NCI-H2081 treated with DMSO at 0.1 percent for 48 hours (cell line): Measurements from ENCODE around the gene NEO1.
"Not testable (repeated sequence)": the region's sequence is repeated elsewhere in the genome, so short reads cannot be mapped to it uniquely, and the experiment has no call there.

Source experiments
- DNase-seq: peaks from one replicate; lab custom pipeline; 2025; lab: John Stamatoyannopoulos, UW

The NEO1 gene

DNA sequence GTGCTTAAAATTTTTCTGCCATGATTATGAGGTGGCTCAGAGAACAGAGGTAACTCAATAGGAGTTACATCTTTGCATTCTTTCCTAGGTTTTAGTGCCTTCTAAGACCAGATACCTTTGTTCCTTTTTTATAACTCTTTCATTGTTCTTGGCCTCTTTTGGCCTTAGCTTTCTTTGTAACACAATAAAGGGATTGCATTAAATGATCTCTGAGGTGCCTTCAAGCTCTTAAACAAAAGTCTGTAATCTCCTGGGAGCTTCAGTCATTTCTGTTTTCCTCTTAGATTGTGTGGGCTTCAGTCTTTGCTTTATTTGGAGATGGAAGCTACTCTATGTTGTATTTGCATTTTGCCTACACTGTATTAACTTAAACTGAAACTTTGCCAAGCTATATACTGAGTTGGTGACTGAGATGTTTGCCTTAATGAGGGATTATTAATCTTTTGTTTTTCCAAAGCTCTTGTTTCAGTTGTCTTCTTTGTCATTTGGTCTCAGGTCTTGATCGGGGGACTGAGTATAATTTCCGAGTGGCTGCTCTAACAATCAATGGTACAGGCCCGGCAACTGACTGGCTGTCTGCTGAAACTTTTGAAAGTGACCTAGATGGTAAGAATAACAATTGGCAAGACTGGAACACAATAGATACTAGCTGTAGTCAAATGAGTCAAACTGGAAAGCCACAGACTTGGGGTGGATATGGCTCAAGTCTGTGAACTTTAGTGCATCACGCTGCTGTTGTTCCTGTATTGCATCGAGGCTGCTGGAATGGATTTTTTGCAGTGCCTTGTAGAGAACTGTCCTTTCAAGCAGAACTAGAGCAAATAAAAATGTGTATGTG lies 206.2 kb downstream of the NEO1 start:
- no peak for DNase-seq

DNA sequence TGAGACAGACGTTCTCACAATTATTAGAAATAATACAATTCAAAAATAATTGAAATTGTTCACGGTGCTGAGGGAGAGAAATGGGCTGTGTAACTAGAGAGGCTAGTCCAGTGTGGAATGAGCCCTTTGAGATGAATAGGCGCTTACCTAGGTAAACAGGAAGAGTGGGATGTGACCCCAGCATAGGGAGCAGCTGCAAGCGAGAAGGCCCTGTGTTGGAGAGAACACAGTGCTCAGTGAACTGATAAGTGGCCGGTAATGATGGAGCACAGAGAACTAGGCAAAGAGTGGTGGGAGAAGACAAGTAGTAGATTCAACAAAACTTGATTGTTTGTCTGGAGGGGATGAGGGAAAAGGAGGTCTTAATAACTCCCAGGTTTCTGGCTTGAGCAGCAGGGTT lies 212.6 kb downstream of the NEO1 start:
- DNase-seq: no peak

DNA sequence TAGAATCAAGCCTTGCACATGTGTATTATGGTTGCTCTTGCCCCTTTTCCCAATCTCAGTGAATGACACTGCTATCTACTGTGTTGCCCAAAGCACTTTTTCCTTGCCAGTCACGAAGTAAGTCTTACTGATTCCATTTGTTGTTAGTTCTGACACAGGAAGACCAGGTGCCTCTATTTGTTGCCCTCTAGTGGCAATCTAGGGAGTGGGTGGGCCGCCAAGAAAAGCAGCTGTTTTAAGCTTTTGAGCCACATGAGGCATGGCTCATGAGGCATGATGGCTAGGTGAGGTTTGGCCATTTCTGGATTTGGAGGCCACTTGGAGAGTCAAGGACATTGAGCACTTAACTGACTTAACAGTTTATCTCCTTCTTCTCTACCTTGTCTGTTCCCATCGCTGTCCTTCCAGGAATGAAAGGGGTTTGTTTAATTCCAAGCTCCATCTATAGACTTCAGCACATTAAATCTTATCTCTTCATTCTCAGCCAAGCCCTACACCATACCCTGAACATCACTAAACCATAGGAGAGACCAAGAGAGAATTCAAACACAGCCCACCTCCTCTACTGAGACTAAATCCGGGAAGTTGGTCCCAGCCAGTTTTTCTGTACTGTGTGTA lies 213.4 kb downstream of the NEO1 start:
- no peak for DNase-seq

DNA sequence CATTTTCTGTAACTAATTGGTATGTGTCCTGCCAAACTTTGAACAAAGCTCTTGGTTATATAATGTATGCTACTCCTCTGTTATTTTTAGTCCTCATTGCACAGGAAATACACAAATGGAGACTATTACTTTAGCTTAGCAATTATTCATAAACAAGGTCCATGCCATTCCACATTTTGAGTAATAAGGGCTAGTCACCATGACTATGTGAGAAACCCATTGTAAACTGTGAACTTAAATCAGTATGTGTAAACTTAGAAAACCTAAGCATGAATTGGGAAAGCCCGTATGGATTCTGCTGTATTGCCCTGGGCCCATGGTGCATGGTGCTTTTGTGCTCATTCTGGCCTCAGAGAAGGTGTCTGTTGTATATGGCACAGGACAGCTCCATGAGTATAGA lies 216.2 kb downstream of the NEO1 start:
- no peak for DNase-seq

DNA sequence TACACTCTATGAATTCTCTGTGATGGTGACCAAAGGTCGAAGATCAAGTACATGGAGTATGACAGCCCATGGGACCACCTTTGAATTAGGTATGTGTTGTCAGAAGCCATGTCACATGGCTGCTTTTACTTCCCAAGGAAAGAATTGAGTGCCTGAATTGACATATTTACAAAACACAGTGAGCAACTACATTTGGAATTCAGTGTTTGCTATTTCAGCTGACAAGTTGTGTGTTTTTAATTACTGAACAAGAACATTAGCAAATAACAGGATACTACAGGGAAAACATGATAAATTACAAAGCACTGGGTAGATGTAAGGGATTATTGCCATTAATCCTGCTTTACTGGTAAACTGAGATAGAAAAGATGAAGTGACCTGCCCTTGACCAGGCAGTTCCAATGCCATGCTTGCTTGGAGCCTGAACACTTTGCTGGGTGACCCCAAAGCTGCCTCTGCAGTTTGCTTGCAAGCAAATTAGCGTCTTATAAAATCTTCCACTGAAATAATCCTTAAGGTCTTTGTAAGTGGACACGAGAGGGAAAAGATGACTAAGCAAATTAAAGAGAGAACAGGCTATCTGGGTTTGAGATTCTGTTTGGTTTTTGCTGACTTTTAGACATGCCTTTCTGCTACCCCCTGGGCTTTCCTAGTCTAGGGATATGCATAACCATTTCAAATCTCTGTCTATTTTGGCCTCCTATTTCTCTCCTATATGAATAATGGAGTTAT lies 218.3 kb downstream of the NEO1 start:
- no peak for DNase-seq

DNA sequence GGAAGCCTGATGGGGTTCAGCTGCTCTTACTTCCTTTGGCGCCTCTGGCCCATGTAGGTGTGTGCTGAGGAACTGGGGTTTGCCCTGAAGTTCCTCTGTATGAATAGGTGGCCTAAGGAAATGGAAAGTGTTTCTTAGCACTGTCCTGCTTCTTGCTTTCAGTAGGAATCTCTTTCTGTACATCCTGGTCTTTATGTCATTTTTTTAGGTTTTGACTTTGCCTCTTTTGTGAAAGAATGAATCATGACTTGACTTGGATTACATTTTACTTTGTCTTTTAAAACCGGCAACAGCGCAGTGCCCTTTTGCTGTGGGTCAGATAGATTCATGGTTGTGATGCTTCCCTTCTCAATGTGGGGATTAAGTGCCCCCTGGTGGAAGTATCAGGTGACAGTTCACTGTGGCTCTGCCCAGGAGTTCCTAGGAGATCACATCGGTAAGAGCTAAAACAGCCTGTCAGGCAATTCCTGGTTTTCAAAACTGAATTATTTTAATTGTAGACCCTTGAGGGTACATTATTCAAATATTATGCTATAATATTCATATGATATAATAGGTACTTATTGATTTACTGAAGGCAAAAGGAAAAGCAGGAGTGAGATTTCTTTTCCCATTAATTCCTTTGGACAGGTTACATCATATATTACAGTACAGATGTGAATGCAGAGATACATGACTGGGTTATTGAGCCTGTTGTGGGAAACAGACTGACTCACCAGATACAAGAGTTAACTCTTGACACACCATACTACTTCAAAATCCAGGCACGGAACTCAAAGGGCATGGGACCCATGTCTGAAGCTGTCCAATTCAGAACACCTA lies 221.1 kb downstream of the NEO1 start:
- peak; percentile 27 for DNase-seq

DNA sequence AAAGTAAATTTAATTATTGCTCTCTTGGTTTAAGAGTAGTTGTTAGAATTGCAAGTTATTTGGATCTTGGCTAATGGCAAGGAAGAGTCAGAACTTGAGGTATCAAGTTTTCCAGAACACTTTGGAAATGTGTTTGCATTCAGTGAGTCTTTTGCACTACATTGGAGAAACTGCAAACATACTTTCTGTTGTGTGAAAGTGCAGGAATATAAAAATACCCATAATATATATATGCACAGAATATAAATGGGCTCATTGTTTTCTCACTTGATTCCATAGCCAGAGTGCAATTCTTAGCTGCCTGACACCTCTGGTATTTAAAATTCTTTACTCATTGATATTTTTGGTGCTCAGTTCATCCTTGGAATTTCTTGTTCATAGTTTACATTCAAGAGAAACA lies 223.6 kb downstream of the NEO1 start:
- no peak for DNase-seq

DNA sequence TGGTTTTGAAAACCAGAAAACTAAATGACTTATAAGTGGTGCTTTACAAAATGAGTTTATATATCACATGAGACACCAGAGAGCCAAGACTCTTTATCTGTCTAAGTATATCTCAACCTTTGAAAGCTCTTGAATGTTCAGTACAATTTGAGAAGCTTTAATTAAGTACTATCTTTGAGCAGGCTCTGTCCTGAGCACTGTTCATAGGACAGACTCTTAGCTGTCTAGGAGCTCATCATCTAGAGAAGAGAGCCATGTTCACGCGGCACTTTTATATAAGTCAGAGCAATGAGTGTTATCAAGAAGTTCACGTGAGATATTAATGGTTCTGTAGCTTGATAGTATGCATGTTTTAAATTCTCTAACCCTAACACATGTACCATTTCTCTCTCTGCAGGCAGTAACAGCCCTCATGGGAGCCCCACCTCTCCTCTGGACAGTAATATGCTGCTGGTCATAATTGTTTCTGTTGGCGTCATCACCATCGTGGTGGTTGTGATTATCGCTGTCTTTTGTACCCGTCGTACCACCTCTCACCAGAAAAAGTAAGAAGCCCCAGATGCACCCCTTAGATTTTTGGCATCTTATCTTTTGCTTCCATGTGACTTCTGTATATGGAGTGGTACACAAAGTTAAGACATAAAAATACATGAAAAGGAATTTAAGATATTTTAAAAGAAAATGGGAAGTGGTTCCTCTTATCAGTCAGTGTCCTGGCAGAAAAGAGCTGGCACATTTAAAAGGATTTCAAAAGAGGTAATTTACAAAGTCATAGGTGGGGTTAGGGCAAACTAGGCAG lies 230.5 kb downstream of the NEO1 start:
- DNase-seq: no peak

DNA sequence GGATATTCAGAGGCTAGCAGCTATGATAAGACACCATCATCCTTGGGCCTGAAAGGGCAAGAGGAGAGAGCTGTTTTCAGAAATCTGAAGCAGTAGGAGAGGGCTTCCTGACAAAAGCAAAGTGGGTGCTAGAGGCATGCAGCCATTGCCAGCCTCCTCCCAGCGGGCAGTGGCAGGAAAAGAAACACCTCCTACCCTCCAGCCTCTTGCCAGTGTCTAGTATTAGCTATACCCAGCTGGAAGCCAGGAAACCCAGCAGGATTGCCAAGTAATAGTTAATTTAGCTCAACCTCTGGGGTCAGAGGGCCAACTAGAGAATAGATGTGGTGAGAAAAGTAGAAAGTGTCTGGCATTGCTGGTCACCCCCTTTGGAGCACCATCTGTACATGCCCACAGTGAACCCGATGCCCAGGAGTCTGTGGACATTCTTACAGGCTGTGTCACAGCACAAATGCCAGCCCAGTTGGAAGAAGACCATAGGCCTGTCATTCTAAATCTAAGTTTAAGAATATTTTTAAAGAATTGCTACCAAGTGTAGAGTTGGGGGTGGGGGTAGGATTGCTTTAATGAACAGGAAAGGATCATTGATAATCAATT lies 231.2 kb downstream of the NEO1 start:
- no peak for DNase-seq

DNA sequence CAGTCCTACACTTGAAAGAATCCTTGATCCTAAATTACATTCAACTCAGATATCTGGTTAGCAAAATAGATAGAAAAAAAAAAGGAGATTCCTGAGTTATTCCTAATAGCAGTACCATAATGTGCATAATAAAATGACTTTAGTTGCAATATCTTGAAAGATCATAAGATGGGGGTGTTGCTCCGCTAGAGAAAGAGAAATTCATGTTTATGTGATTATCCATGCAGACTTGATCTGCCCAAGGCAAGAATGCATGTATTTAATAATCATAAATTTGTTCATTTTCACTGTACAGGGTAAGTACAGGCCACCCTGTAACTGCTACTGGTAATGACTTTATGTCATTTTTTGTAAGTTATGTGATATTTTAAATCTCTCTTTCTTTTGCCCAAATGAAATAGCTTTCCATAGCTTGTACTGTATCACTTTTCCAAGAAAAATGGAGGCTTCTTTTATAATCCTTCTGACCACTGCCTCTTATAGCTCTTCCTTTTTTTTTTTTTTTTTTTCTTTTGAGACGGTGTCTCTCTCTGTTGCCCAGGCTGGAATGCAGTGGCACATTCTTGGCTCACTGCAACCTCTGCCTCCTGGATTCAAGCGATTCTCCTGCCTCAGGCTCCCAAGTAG lies 231.9 kb downstream of the NEO1 start:
- no peak for DNase-seq

DNA sequence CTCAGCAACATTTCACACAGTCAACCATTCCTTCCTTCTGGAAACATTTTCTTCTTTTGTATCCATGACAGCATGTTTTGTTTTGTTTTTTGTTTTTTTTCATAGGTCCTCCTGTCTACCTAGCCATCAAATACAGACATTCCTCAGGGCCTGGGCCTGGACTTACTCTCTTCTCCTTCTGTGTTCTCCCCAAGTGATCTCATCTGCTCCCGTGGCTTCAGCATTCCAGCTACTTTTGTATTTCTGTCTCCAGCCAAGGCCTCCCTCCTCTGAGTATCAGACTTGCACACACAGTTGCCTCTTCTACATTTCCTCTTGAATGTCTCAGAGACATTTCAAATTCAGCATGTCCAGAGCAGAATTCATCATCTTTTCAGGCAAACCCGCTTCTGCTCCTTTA lies 234.0 kb downstream of the NEO1 start:
- no peak for DNase-seq

DNA sequence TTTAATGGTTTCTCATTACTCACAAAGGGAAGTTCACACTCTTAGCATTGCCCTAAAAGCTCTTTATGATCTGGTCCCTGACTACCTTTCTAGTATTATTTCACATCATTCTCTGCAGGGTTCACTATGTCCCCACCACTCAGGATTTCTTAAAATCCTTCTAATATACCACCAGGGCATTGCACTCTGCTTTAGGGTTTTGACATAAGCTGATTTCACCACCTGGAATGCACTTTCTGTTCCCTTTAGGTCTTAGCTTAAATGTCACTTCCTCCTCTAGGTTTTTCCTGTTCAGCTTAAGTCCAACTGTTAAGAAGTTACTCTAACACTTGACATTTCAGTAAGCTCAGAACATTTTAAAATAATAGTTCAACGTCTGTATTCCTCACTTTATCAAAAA lies 234.8 kb downstream of the NEO1 start:
- DNase-seq: no peak

DNA sequence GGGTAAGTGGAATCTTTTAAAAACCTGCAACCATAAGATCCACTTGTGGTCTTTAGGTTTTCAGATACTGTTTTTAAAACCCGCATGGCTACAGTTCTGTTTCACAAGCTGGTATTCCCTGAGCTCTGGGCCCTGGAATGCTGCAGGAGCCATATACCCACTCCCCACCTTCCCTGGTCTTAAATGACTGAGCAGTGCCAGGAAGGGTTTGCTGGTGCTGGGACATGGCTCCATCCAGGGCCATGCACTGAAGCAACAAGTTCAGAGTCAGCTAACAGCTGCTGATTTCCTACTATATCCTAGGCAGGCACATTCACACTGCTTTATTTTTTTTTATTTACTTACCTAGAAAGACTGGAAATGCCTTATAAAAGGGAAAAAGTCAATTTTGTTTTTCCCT lies 239.2 kb downstream of the NEO1 start:
- DNase-seq: no peak

DNA sequence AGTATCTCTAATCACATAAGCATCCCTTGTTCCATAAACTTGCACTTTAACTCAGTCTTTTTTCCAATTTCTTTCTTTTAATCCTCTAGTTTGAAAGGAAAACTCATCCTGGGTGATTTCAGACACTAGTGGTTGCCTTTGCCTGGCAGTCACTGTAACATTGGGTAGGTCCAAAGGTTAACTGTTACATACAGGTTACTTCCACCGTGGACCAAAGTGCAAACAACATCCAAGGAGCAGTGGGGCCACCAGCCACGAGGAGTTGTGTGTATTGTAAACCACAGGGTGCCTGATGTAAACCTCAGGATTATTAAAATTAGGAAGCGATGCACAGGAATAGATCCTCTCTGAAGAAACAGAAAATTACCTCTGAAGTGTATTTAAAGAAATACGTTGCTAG lies 241.5 kb downstream of the NEO1 start:
- no peak for DNase-seq

DNA sequence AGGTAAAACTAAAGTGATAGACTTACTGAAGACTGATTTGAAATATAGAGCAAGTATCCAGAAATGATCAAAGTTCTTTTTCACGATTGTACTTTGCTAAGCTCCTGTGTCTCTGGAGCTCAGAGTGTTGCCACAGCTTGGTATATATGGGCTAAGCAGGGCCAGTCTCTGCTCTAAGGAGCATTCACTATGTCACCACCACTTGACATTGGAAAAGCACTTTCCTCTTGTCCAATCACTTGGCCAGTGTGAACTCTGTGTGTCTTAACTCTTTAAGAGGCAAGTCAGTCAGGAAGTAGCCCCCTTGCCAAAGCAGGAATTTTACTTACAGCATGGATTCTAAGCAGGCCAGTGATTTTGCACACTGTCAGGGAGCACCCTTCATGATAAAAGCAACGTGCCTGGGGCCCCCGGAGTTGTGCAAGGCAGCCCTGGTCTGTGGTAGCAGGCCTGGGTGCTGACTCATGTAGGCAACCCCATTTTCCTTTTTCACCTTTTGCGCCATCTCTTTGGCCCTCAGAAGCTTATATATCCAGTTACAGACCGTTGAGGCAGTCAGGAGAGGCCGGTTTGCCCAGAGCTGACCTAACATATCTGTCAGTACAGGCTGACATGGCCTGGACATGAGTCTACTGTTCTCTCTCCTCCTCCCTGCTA lies 243.5 kb downstream of the NEO1 start:
- no peak for DNase-seq

DNA sequence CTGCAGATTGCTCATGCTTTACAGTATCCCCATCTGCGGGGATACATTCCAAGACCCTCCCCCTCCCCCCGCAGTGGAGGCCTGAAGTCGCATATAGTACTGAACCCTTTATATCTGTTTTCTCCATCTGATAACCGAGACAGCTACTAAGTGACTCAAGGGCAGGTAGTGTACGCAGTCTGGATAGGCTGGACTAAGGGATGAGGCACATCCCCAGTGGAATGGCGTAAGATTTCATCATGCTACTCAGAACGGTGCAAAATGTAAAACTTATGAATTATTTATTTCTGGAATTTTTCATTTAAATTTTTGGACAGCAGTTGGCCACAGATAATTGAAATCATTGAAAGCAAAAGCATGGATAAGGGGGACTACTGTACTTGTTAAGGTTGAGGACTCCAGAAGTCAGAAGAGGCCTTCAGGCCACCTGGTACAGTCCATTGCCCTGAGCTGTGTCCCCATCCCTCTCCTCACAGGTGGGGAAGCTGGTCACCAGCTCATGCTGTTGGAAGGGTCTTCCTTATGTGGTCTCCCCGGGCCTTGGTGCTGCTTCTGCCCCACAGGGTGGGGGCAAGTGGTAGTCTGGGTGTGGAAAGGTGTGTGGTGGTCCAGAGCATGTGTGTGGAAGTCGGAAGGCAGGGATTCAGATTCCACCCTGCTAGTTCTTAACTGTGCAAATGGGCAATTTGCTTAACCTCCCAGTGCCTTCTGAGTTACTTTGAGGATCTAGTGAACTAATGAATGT lies 244.5 kb downstream of the NEO1 start:
- DNase-seq: no peak

DNA sequence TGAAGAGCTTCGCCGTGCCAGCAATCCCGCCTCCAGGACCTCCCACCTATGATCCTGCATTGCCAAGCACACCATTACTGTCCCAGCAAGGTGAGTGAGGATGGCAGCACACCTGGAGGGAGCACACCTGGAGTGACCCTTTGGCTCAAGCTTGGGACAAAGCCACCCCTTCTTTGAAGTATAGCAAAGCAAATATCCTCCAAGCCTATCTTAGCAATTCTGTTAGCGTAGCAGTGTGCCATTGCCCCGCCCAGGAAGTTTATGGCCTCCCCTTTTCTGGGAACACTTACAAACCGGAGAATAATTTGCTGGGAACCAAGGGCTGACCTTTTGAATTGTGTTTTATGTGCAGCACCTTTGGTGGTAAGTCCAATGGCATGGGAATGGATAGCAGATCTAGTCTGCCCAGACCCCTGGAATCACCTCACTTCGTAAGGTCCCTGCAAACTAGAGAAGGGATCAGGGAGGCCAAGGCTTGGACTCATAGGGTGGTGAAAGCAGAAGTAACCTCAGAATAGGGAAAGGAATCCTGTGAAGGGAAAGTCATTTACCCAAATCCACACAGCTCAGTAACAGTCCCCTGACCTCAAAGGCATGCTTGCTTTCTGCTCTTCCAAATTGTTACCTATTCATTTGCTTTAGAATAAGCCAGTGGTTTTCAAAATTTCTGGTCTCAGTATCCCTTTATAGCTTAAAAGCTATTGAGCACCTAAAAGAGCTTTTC lies 246.4 kb downstream of the NEO1 start:
- DNase-seq: no peak

DNA sequence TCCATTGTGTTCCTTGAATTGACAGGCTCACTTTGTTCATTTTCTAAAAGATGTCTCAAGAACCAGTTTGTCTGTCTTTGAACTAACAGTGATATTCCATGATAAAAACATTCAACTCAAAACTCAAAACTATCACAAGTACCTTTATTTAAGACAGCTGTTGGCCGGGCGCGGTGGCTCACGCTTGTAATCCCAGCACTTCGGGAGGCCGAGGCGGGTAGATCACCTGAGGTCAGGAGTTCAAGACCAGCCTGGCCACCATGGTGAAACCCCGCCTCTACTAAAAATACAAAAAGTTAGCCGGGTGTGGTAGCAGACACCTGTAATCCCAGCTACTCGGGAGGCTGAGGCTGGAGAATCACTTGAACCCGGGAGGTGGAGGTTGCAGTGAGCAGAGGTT lies 248.0 kb downstream of the NEO1 start:
- not testable (repeated sequence) for DNase-seq

DNA sequence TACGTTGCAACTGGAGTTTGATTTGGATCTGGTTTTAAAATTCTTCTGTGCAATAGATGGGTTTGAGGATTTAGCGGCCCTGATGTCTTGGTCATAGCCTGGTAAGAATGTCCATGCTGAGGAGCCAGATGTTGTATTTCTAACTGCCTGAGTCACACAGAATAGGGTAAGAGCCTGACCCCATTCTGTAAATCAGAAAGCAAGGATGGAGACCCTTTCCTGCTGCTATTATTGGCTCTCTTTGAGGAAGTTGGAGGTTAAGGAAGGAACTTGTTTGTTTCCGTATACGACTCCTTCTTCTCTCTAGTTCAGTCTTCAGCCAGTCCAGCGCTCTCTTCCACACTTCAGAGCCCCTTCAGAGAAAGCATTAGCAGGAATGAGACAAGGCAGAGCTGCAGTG lies 251.4 kb downstream of the NEO1 start:
- DNase-seq: no peak
